22Rv1 (cell line): ENCODE measurements around the gene ERGIC1.
"Not testable (repeated sequence)": the region's sequence is repeated elsewhere in the genome, so short reads cannot be mapped to it uniquely, and the experiment has no call there.

Experiments used
- H3K27ac ChIP-seq: fragments of 450-650 bp; 2 replicates; pipeline ENCODE4 v1.5.1; 2017
- ZFX ChIP-seq: fragments of 450-650 bp; IDR thresholded peaks from 2 replicates; pipeline ENCODE4 v1.6.1; 2017; ENCODE audit warnings: antibody characterized with exemption, borderline replicate concordance
- TF ChIP-seq, protein P1 (sequence below): fragments of 450-650 bp; IDR thresholded peaks from 2 replicates; pipeline ENCODE4 v1.5.1; 2017; ENCODE audit warnings: mild to moderate bottlenecking

Gene ERGIC1

DNA sequence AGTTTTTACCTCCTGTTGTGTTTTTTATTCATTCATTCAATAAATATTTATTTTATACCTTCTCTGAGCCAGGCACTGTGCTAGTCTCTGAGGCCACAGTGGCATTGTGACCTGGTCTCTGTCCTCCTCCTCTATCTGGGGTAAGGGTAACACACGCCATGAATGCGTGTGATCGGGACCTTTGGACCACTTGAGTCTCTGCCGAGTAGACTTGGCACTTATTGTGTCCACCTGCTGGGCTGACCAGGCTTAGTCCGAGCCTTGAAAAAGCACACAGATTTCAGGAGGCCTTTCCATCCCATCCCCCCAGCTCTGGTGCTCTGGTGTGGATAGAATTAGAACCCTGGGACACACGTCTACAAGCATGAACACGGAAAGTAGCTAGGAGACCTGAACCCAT is 58.7 kb downstream of the ERGIC1 start:
- H3K27ac ChIP-seq = 0 out of 2 replicates have a peak overlapping the region, but pooled peaks have one; percentile 13
- TF ChIP-seq, protein P1, sequence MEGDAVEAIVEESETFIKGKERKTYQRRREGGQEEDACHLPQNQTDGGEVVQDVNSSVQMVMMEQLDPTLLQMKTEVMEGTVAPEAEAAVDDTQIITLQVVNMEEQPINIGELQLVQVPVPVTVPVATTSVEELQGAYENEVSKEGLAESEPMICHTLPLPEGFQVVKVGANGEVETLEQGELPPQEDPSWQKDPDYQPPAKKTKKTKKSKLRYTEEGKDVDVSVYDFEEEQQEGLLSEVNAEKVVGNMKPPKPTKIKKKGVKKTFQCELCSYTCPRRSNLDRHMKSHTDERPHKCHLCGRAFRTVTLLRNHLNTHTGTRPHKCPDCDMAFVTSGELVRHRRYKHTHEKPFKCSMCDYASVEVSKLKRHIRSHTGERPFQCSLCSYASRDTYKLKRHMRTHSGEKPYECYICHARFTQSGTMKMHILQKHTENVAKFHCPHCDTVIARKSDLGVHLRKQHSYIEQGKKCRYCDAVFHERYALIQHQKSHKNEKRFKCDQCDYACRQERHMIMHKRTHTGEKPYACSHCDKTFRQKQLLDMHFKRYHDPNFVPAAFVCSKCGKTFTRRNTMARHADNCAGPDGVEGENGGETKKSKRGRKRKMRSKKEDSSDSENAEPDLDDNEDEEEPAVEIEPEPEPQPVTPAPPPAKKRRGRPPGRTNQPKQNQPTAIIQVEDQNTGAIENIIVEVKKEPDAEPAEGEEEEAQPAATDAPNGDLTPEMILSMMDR = no peak
- TF ChIP-seq ZFX = no peak

DNA sequence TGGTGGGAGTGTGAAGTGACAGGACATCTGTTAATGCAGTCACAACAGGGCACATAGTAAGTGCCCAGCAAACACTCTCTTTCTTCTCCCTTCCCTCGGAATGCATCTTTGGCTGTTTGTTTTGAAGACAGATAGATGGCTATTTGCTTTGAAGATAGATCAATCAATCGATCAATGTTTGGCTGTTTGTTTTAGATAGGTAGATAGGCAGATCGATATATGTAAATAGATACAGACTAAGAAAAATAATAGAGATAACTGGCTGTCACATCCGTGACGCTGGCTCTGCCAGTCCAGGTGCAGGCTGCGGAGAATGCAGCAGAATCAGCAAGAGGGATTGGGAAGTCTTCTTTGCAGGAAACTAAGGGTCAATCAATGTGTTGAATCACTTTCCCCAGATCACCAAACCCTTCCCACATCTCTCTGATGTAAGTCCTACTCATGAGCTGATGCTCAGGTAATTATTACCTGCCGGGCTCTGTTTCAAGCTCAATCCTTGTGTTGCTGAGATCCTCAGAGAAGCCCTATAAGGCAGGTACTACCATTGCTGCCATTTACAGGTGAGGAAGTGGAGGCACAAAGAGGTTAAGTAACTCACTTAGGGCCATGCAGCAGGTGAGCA is 60.8 kb downstream of the ERGIC1 start:
- TF ChIP-seq ZFX = no peak
- TF ChIP-seq, protein P1 = no peak
- H3K27ac ChIP-seq = no peak overlapping the region

DNA sequence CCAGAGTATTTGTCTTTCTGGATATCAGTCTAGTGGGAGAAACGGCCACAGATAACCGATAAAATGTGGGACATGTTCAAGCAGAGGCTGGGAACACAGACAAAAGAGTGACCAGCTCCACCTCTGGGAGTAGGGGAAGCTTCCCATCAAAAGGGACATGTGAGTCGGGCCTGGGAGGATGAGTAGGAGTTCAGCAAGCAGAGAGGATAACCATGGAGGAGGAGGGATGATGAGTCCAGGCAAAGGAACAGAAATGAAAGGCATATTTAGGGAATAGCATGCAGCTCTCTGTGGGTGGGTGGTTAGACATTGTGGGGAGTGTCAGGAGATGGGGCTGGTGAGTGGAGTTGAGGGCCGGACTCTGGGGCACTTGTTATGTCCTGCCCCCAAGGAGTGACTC is 61.5 kb downstream of the ERGIC1 start:
- H3K27ac ChIP-seq = no peak overlapping the region
- TF ChIP-seq, protein P1 = no peak
- no peak for TF ChIP-seq ZFX

DNA sequence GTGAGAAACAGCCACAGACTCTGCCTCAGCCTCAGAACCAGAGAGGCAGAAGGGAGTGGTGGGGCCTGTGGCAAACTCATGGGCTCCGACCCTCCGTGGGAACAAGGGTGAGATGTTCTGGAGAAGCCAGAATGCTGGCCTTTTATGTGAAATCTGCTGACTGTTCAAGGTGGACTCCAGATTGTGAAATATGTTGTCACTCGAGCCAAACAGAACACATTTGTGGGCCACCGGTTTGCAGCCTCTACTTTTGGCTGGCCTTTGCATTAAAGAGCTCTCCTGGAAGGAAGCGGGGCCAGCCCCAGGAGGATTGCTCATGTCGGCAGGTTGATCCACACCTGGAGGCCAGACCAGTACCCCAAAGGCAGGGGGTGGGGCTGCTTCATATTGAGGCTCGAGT is 62.4 kb downstream of the ERGIC1 start:
- no peak overlapping the region for H3K27ac ChIP-seq
- TF ChIP-seq ZFX = no peak
- TF ChIP-seq, protein P1 = no peak

DNA sequence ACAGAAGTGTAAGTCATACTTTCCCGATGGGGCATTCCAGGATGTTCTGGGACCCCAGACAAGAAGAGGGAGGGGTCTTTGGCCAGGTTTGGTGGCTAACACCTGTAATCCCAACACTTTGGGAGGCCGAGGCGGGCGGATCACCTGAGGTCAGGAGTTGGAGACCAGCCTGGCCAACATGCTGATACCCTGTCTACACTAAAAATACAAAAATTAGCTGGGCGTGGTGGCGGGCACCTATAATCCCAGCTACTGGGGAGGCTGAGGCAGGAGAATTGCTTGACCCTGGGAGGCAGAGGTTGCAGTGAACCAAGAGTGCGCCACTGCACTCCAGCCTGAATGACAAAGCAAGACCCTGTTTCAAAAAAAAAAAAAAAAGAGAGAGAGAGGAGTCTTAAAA is 63.0 kb downstream of the ERGIC1 start:
- not testable (repeated sequence) for H3K27ac ChIP-seq

DNA sequence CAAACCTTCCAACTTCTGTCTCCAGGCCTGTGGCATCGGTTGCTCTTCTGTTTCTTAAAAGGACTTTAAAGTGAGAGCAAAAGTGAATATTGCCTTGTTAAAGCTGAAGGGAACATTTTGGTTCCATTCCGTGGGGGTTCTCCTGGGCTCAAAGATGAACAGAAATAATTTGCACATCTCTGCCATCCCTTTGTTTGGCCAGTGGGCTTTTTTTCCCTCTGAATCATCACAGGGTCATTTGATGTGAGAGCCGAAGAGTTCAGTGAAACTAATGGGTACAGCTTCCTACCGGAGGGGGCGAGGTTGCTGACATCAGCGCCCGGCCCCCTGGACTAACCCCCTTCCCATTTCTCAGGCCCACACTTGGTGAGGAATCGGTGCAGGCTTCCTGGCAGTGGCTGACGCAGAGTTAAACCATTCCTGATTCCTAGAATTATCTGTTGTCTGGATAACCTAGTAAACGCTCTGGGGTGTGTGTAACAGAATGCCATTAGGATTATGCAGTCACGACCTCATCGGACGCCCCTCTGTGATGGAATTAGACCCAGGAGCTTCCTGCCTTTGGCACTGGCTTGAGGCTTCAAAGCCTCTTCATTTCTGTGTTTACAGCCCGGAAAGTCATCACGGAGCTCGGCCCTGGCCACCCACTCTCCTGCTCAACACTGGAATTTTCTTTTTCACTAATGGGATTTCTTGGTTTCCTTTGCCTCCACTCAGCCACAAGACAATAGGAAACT is 63.6 kb downstream of the ERGIC1 start:
- no peak for TF ChIP-seq ZFX
- TF ChIP-seq, protein P1 = no peak
- no peak overlapping the region for H3K27ac ChIP-seq

DNA sequence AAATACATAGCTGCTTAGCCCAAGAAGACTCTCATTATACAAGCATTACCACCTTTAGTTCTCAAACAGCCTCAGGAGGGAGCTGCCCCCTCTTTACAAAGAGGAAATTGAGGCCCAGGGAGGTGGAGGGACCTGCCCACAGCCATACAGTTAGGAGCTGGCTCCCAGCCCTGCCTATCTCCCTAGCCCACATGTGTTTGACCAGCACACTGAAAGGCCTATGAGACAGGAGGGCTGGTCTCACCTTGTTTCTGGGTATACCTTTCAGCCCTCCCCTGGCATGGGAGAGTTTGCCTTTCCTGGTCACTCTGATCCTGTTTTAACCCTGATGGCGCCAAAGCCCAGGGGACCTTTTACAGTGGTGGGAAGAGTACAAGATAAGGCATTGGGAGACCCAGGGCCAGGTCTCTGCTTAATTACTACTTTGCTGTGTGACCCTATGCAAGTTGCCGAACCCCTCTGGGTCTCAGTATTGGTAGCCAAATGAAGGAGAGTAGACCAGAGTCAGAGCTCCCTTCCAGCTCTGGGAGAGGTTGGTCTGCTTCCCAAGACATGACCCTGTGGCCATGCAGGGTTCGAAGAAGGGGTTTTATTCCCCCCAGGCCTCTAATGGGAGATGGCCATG is 64.3 kb downstream of the ERGIC1 start:
- no peak for TF ChIP-seq ZFX
- TF ChIP-seq, protein P1 = no peak
- no peak overlapping the region for H3K27ac ChIP-seq
